Common myeloid progenitor, CD34-positive (primary cell): Measurements from ENCODE around the gene KANSL1L.

Experiments
- CTCF ChIA-PET: fragments of 350-600 bp; sonication (Branson Sonifier 250); formaldehyde crosslinking; loops from one replicate; lab custom pipeline; 2021; ENCODE audit warnings: antibody characterized with exemption; lab: Charles Lee
- POLR2A ChIA-PET: fragments of 350-600 bp; sonication (Branson Sonifier 250); formaldehyde crosslinking; loops from one replicate; lab custom pipeline; 2021; ENCODE audit warnings: antibody characterized with exemption; lab: Charles Lee
- DNase-seq, 3 donors: peaks; one replicate each; pipeline versions ENCODE4 v3.0.0 to v3.0.0-alpha.2; 2013
- H3K27ac ChIP-seq, 2 experiments: 1 replicate in 1 of 2; 2 replicates in 1 of 2; pipeline ENCODE4 v1.7.0; 2013; ENCODE audit warnings: inconsistent platforms in 2 of 2, low read length in 2 of 2, mild to moderate bottlenecking in 2 of 2, low read depth in 1 of 2, moderate library complexity in 1 of 2; ENCODE audit not compliant: severe bottlenecking in 2 of 2, insufficient read depth in 1 of 2, poor library complexity in 1 of 2
- H3K27me3 ChIP-seq, 5 experiments: replicated peaks in 2 of 5; 1 replicate in 3 of 5; 2 replicates in 2 of 5; pipeline versions ENCODE4 v1.6.1 to v1.7.0; 2013; ENCODE audit warnings: low read length in 4 of 5, mild to moderate bottlenecking in 2 of 5, moderate library complexity in 2 of 5, inconsistent platforms in 1 of 5; ENCODE audit not compliant: insufficient read depth in 5 of 5, control insufficient read depth in 4 of 5
- H3K36me3 ChIP-seq, 4 experiments: 1 replicate in 2 of 4; 2 replicates in 2 of 4; pipeline versions ENCODE4 v1.6.1 to v1.7.0; 2013; ENCODE audit warnings: low read length in 3 of 4, control low read depth in 1 of 4, mild to moderate bottlenecking in 1 of 4; ENCODE audit not compliant: control insufficient read depth in 4 of 4, insufficient read depth in 4 of 4
- H3K4me1 ChIP-seq, 4 experiments: 1 replicate in 3 of 4; 2 replicates in 1 of 4; pipeline versions ENCODE4 v1.6.1 to v1.7.1; 2013; ENCODE audit warnings: low read length in 3 of 4, mild to moderate bottlenecking in 3 of 4, control low read depth in 1 of 4, inconsistent platforms in 1 of 4, moderate library complexity in 1 of 4; ENCODE audit not compliant: control insufficient read depth in 4 of 4, insufficient read depth in 4 of 4; ENCODE audit errors: control extremely low read depth in 1 of 4
- H3K4me3 ChIP-seq, 7 experiments: 1 replicate in 4 of 7; 2 replicates in 3 of 7; pipeline versions ENCODE4 v1.5.1 to v1.7.0; 2013; ENCODE audit warnings: mild to moderate bottlenecking in 7 of 7, low read length in 6 of 7, moderate library complexity in 6 of 7, inconsistent platforms in 2 of 7, low read depth in 2 of 7, control low read depth in 1 of 7; ENCODE audit not compliant: insufficient read depth in 4 of 7, control insufficient read depth in 1 of 7; ENCODE audit errors: extremely low read depth in 1 of 7
- H3K9me3 ChIP-seq, 5 experiments: 1 replicate in 4 of 5; 2 replicates in 1 of 5; pipeline versions ENCODE4 v1.6.1 to v1.7.1; 2013; ENCODE audit warnings: low read length in 4 of 5, mild to moderate bottlenecking in 2 of 5, inconsistent platforms in 1 of 5, low read depth in 1 of 5, moderate library complexity in 1 of 5; ENCODE audit not compliant: control insufficient read depth in 4 of 5, insufficient read depth in 2 of 5; ENCODE audit errors: control extremely low read depth in 1 of 5
- whole genome bisulfite sequencing: methylation state at CpG from one replicate; pipeline ENCODE4 v1.1.5; 2013; ENCODE audit not compliant: insufficient coverage; 5-methylcytosine and 5-hydroxymethylcytosine counted together

Gene KANSL1L

DNA sequence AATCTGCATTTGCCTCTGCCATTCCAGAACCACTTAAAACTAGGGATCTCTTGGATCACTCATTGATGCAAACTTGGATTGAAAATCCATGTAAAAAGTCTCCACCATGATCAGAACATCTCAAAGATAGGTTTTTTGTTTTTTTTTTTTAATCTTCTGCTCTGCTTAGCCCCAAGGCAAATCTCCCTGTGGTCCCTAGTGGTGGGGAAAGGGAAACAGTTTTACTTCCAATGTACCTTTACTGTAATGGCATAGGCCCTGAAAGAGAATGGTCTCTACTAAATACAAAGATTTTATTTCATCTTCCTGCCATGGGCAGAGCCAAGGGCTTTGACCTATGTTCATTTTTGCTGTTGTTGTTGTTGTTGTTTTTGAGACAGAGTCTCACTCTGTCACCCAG, 78.4 kb downstream of the KANSL1L start:
- H3K36me3 ChIP-seq, result peaks cover 0 to 8% (median 1%) of the 10 kb centered on the region in 4 experiments
- no peaks in the 10 kb centered on the region for H3K27me3 ChIP-seq
- ChIA-PET CTCF (no interaction called here), POLR2A (no interaction called here)
- H3K4me3 ChIP-seq, result no peak overlapping the region
- no peak overlapping the region for H3K27ac ChIP-seq
- H3K4me1 ChIP-seq, result no peaks in the 10 kb centered on the region
- DNase-seq, result no peak
- peaks cover 0 to 3% (median 0%) of the 10 kb centered on the region in 5 experiments for H3K9me3 ChIP-seq

DNA sequence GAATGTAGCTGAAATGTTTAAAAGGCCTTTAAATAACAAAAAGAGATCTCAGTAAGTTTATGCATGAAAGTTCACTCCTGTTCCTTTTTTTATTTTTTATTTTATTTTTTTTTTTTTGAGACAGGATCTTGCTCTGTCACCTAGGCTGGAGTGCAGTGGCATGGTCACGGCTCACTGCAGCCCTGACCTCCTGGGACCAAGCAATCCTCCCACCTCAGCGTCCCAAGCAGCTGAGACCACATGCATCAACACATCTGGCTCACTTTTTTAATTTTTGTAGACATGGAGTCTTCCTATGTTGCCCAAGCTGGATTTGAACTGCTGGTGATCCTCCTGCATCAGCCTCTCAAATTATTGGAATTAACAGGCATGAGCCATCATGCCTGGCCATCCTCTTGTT, 84.3 kb downstream of the KANSL1L start:
- Histone ChIP-seq H3K9me3 (no peaks in the 10 kb centered on the region), H3K27ac (no peak overlapping the region), H3K4me3 (no peak overlapping the region), H3K4me1 (no peaks in the 10 kb centered on the region), H3K27me3 (no peaks in the 10 kb centered on the region), H3K36me3 (no peaks in the 10 kb centered on the region)
- POLR2A ChIA-PET, result no interaction called here
- DNase-seq, result no peak
- 45% methylated on average over 2 of the region's 2 CpGs for WGBS
- CTCF ChIA-PET, result interaction anchor here (2.1 kb wide), 1 partner anchor 10 kb away, joined by 6 read pairs; no protein-coding TSS in a partner anchor

DNA sequence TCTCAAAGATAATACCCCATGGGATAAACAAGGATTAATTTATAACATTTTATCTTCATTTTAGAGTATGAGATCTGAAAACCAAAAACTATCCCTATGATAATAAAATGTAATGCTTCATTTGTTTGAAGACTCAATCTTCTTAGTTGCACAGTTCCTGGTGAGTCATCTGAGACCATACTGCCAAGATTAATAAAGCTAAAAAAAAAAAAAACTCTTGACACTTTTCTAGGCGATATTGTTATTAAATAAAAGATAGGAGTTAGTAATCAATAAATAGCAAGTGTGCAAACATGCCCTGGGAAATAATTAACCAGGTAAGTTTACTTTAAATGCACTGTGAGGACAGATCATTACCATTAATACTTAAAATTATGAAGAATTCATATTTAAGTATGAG, 84.9 kb downstream of the KANSL1L start:
- WGBS, result no CpG with 5 or more reads among the region's 1 CpG
- ChIA-PET POLR2A (no interaction called here), CTCF (no interaction called here)
- peak in 1 of 3 donors; percentile 6 for DNase-seq
- no peak overlapping the region for H3K27ac ChIP-seq
- no peaks in the 10 kb centered on the region for H3K9me3 ChIP-seq
- no peaks in the 10 kb centered on the region for H3K36me3 ChIP-seq
- no peaks in the 10 kb centered on the region for H3K27me3 ChIP-seq
- H3K4me3 ChIP-seq, result no peak overlapping the region
- no peaks in the 10 kb centered on the region for H3K4me1 ChIP-seq

DNA sequence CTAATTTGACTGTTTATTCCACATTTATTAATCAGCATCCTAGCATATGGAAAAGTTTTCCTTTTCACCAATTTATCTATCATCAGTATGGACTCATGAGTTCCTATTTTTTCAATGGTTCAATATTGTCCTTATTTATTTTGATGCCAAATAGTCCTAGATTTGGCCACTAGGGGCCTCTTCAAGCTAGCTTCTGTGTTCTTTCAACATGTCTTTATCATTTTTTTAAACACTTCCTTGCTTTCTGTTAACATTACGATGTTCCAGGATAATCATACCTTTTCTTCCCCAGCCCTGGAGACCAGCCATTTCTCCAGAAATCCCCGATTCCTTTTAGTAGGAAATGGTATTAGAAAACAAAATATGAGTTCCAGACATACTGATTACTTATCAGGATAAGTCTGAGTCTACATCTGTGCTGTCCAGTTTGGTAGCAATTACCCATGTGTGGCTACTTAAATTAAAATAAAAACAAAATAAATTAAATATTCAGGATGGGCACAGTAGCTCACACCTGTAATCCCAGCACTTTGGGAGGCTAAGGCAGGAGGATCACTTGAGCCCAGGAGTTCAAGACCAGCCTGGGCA, 98.2 kb downstream of the KANSL1L start:
- no peaks in the 10 kb centered on the region for H3K4me1 ChIP-seq
- ChIA-PET CTCF (interaction anchor here (0.7 to 2.1 kb wide), 12 partner anchors 8 to 155 kb away, joined by 3 to 6 read pairs (median 3); no protein-coding TSS in a partner anchor), POLR2A (no interaction called here)
- no CpG with 5 or more reads among the region's 2 CpGs for WGBS
- H3K27ac ChIP-seq, result peak overlapping the region in 1 of 2 experiments; percentile 49
- DNase-seq, result peak; percentile 55 to 68 (median 67)
- H3K4me3 ChIP-seq, result peak overlapping the region in 3 of 7 experiments; percentile 23 to 68 (median 57)
- H3K27me3 ChIP-seq, result no peaks in the 10 kb centered on the region
- H3K36me3 ChIP-seq, result no peaks in the 10 kb centered on the region
- H3K9me3 ChIP-seq, result no peaks in the 10 kb centered on the region

DNA sequence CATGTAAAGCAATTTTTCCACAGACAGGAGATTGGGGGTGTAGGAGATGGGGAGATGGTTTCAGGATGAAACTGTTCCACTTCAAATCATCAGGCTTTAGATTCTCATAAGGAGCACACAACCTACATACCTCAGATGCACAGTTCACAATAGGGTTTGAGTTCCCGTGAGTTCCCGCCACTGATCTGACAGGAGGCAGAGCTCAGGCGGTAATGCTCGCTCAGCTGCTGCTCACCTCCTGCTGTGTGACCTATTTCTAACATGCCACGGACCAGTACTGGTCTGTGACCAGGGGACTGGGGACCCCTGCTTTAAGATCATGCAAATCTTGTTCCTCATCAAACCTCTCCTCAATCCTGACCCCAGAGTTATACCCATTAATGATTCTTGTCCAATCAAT, 98.7 kb downstream of the KANSL1L start:
- Histone ChIP-seq H3K36me3 (no peaks in the 10 kb centered on the region), H3K27me3 (no peaks in the 10 kb centered on the region), H3K4me3 (no peak overlapping the region), H3K4me1 (no peaks in the 10 kb centered on the region), H3K9me3 (no peaks in the 10 kb centered on the region), H3K27ac (no peak overlapping the region)
- ChIA-PET POLR2A (no interaction called here), CTCF (interaction anchor here (1.0 to 2.1 kb wide), 3 partner anchors 61 to 127 kb away, joined by 3 to 6 read pairs (median 4); no protein-coding TSS in a partner anchor)
- peak in 1 of 3 donors; percentile 1 for DNase-seq
- WGBS, result 97% methylated on average over 5 of the region's 5 CpGs

DNA sequence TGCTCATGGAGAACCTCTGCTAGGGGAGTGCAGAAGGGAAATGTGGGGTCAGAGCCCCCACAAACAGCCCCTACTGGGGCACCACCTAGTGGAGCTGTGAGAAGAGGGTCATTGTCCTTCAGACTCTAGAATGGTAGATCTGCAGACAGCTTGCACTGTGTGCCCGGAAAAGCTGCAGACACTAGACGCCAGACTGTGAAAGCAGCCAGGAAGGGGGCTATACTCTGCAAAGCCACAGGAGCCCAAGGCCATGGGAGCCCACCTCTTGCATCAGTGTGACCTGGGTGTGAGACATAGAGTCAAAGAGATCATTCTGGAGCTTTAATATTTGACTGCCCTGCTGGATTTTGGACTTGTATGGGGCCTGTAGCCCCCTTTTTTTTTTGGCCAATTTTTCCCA, 107.9 kb downstream of the KANSL1L start:
- POLR2A ChIA-PET, result no interaction called here

DNA sequence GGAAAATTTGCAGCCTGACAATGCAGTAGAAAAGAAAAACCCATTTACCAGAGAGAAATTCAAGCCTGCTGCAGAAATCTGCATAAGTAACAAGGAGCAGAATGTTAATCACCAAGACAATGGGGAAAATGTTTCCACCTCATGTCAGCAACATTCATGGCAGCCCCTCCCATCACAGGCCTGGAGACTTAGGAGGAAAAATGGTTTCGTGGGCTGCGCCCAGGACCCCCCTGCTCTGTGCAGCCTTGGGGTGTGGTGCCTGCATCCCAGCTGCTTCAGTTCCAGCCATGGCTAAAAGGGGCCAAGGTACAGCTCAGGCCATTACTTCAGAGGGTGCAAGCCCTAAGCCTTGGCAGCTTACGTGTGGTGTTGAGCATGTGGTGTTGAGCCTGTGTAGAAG, 115.4 kb downstream of the KANSL1L start:
- H3K27ac ChIP-seq, result no peak overlapping the region
- POLR2A ChIA-PET, result no interaction called here
- no peak overlapping the region for H3K4me3 ChIP-seq
- H3K9me3 ChIP-seq, result peaks cover 0 to 18% (median 5%) of the 10 kb centered on the region in 5 experiments
- WGBS, result 100% methylated on average over 2 of the region's 3 CpGs
- DNase-seq, result no peak
- no peaks in the 10 kb centered on the region for H3K27me3 ChIP-seq
- H3K36me3 ChIP-seq, result peaks cover 0 to 21% (median 1%) of the 10 kb centered on the region in 4 experiments
- CTCF ChIA-PET, result no interaction called here
- no peaks in the 10 kb centered on the region for H3K4me1 ChIP-seq

More for the DNA sequence above, 107.9 kb downstream of the KANSL1L start:
- Histone ChIP-seq H3K4me1 (no peaks in the 10 kb centered on the region), H3K9me3 (no peaks in the 10 kb centered on the region), H3K27ac (no peak overlapping the region), H3K4me3 (no peak overlapping the region), H3K27me3 (no peaks in the 10 kb centered on the region), H3K36me3 (peaks cover 0 to 14% (median 2%) of the 10 kb centered on the region in 4 experiments)
- no peak for DNase-seq
- CTCF ChIA-PET, result no interaction called here
- WGBS, result 94% methylated on average over 2 of the region's 2 CpGs
